Measurements from ENCODE around the gene GNAZ.

The GNAZ gene

GRCh38 chr22:23083315-23084021 lies 13.1 kb downstream of the GNAZ start:
- Histone ChIP-seq H3K9ac (ENCODE audit: insufficient read length) (no peak overlapping the region), H3K9me3 (ENCODE audit: low read depth, low read length) (no peaks in the 10 kb centered on the region), H3K27ac (no peak overlapping the region), H3K4me3 (no peak overlapping the region), H3K36me3 (ENCODE audit: insufficient read depth, low read length) (no peaks in the 10 kb centered on the region)
- TF ChIP-seq EZH2 (IDR thresholded peaks at IDR 0.05) (no peak), POLR2AphosphoS5 (IDR thresholded peaks at IDR 0.05; ENCODE audit: borderline replicate concordance, low read depth, low read length) (no peak), FOXP2 (optimal IDR thresholded peaks at IDR 0.05; ENCODE audit: control extremely low read depth, extremely low read length, insufficient read depth) (no peak)
- DNase-seq (ENCODE audit: low read depth, low spot score) = no peak

GRCh38 chr22:23084453-23085350 lies 14.4 kb downstream of the GNAZ start:
- no peak overlapping the region for H3K9ac ChIP-seq (ENCODE audit: insufficient read length)
- no peak for DNase-seq (ENCODE audit: low read depth, low spot score)
- TF ChIP-seq EZH2 (IDR thresholded peaks at IDR 0.05) (no peak), POLR2AphosphoS5 (IDR thresholded peaks at IDR 0.05; ENCODE audit: borderline replicate concordance, low read depth, low read length) (no peak), FOXP2 (optimal IDR thresholded peaks at IDR 0.05; ENCODE audit: control extremely low read depth, extremely low read length, insufficient read depth) (no peak)

GRCh38 chr22:23085351-23085671 lies 15.0 kb downstream of the GNAZ start:
- Histone ChIP-seq H3K36me3 (ENCODE audit: insufficient read depth, low read length) (no peaks in the 10 kb centered on the region), H3K9ac (ENCODE audit: insufficient read length) (no peak overlapping the region), H3K4me3 (no peak overlapping the region), H3K9me3 (ENCODE audit: low read depth, low read length) (no peaks in the 10 kb centered on the region), H3K27ac (no peak overlapping the region)
- no peak for DNase-seq (ENCODE audit: low read depth, low spot score)
- TF ChIP-seq FOXP2 (optimal IDR thresholded peaks at IDR 0.05; ENCODE audit: control extremely low read depth, extremely low read length, insufficient read depth) = no peak
- no peak for TF ChIP-seq EZH2 (IDR thresholded peaks at IDR 0.05)
- no peak for TF ChIP-seq POLR2AphosphoS5 (IDR thresholded peaks at IDR 0.05; ENCODE audit: borderline replicate concordance, low read depth, low read length)

More at GRCh38 chr22:23084453-23085350, 14.4 kb downstream of the GNAZ start:
- H3K4me3 ChIP-seq = no peak overlapping the region
- no peaks in the 10 kb centered on the region for H3K9me3 ChIP-seq (ENCODE audit: low read depth, low read length)
- H3K27ac ChIP-seq = no peak overlapping the region
- H3K36me3 ChIP-seq (ENCODE audit: insufficient read depth, low read length) = no peaks in the 10 kb centered on the region

- Histone ChIP-seq H3K9me3 (ENCODE audit: low read depth, low read length) (no peaks in the 10 kb centered on the region), H3K4me3 (no peak overlapping the region), H3K27ac (no peak overlapping the region), H3K9ac (ENCODE audit: insufficient read length) (no peak overlapping the region), H3K36me3 (ENCODE audit: insufficient read depth, low read length) (no peaks in the 10 kb centered on the region)
- no peak for DNase-seq (ENCODE audit: low read depth, low spot score)
- TF ChIP-seq POLR2AphosphoS5 (IDR thresholded peaks at IDR 0.05; ENCODE audit: borderline replicate concordance, low read depth, low read length) (no peak), EZH2 (IDR thresholded peaks at IDR 0.05) (no peak)
These were observed 15.5 kb downstream of the GNAZ start for GRCh38 chr22:23085785-23086184.

GRCh38 chr22:23086263-23086662 lies 15.9 kb downstream of the GNAZ start:
- no peak overlapping the region for H3K27ac ChIP-seq
- H3K9ac ChIP-seq (ENCODE audit: insufficient read length) = no peak overlapping the region
- no peak overlapping the region for H3K4me3 ChIP-seq
- no peaks in the 10 kb centered on the region for H3K36me3 ChIP-seq (ENCODE audit: insufficient read depth, low read length)
- no peak for DNase-seq (ENCODE audit: low read depth, low spot score)
- no peaks in the 10 kb centered on the region for H3K9me3 ChIP-seq (ENCODE audit: low read depth, low read length)
- TF ChIP-seq FOXP2 (optimal IDR thresholded peaks at IDR 0.05; ENCODE audit: control extremely low read depth, extremely low read length, insufficient read depth) = no peak
- TF ChIP-seq EZH2 (IDR thresholded peaks at IDR 0.05) = no peak
- TF ChIP-seq POLR2AphosphoS5 (IDR thresholded peaks at IDR 0.05; ENCODE audit: borderline replicate concordance, low read depth, low read length) = no peak

- H3K27ac ChIP-seq = no peak overlapping the region
These were observed 16.5 kb downstream of the GNAZ start for GRCh38 chr22:23086787-23087186.

GRCh38 chr22:23088199-23088604 lies 17.9 kb downstream of the GNAZ start:
- no peak overlapping the region for H3K9ac ChIP-seq (ENCODE audit: insufficient read length)
- H3K36me3 ChIP-seq (ENCODE audit: insufficient read depth, low read length) = no peaks in the 10 kb centered on the region
- H3K4me3 ChIP-seq = no peak overlapping the region
- TF ChIP-seq EZH2 (IDR thresholded peaks at IDR 0.05) (no peak), POLR2AphosphoS5 (IDR thresholded peaks at IDR 0.05; ENCODE audit: borderline replicate concordance, low read depth, low read length) (no peak), FOXP2 (optimal IDR thresholded peaks at IDR 0.05; ENCODE audit: control extremely low read depth, extremely low read length, insufficient read depth) (no peak)
- H3K9me3 ChIP-seq (ENCODE audit: low read depth, low read length) = no peaks in the 10 kb centered on the region
- no peak overlapping the region for H3K27ac ChIP-seq
- no peak for DNase-seq (ENCODE audit: low read depth, low spot score)

More at GRCh38 chr22:23086787-23087186, 16.5 kb downstream of the GNAZ start:
- DNase-seq (ENCODE audit: low read depth, low spot score) = no peak
- Histone ChIP-seq H3K9me3 (ENCODE audit: low read depth, low read length) (no peaks in the 10 kb centered on the region), H3K4me3 (no peak overlapping the region), H3K9ac (ENCODE audit: insufficient read length) (no peak overlapping the region), H3K36me3 (ENCODE audit: insufficient read depth, low read length) (no peaks in the 10 kb centered on the region)
- TF ChIP-seq EZH2 (IDR thresholded peaks at IDR 0.05) (no peak), FOXP2 (optimal IDR thresholded peaks at IDR 0.05; ENCODE audit: control extremely low read depth, extremely low read length, insufficient read depth) (no peak), POLR2AphosphoS5 (IDR thresholded peaks at IDR 0.05; ENCODE audit: borderline replicate concordance, low read depth, low read length) (no peak)

GRCh38 chr22:23089010-23089409 lies 18.7 kb downstream of the GNAZ start:
- no peak overlapping the region for H3K4me3 ChIP-seq
- no peak for TF ChIP-seq FOXP2 (optimal IDR thresholded peaks at IDR 0.05; ENCODE audit: control extremely low read depth, extremely low read length, insufficient read depth)
- H3K9ac ChIP-seq (ENCODE audit: insufficient read length) = no peak overlapping the region

More at GRCh38 chr22:23089010-23089409, 18.7 kb downstream of the GNAZ start:
- H3K36me3 ChIP-seq (ENCODE audit: insufficient read depth, low read length) = no peaks in the 10 kb centered on the region
- no peaks in the 10 kb centered on the region for H3K9me3 ChIP-seq (ENCODE audit: low read depth, low read length)
- no peak for DNase-seq (ENCODE audit: low read depth, low spot score)
- no peak overlapping the region for H3K27ac ChIP-seq
